Common myeloid progenitor, CD34-positive (primary cell): Measurements from ENCODE around the gene ERGIC1.

Source experiments
- CTCF ChIA-PET: fragments of 350-600 bp; sonication (Branson Sonifier 250); formaldehyde crosslinking; loops from one replicate; lab custom pipeline; 2021; ENCODE audit warnings: antibody characterized with exemption; lab: Charles Lee
- POLR2A ChIA-PET: fragments of 350-600 bp; sonication (Branson Sonifier 250); formaldehyde crosslinking; loops from one replicate; lab custom pipeline; 2021; ENCODE audit warnings: antibody characterized with exemption; lab: Charles Lee
- DNase-seq, 3 donors: peaks; one replicate each; pipeline versions ENCODE4 v3.0.0 to v3.0.0-alpha.2; 2013
- H3K27ac ChIP-seq, 2 experiments: 1 replicate in 1 of 2; 2 replicates in 1 of 2; pipeline ENCODE4 v1.7.0; 2013; ENCODE audit warnings: inconsistent platforms in 2 of 2, low read length in 2 of 2, mild to moderate bottlenecking in 2 of 2, low read depth in 1 of 2, moderate library complexity in 1 of 2; ENCODE audit not compliant: severe bottlenecking in 2 of 2, insufficient read depth in 1 of 2, poor library complexity in 1 of 2
- H3K27me3 ChIP-seq, 5 experiments: replicated peaks in 2 of 5; 1 replicate in 3 of 5; 2 replicates in 2 of 5; pipeline versions ENCODE4 v1.6.1 to v1.7.0; 2013; ENCODE audit warnings: low read length in 4 of 5, mild to moderate bottlenecking in 2 of 5, moderate library complexity in 2 of 5, inconsistent platforms in 1 of 5; ENCODE audit not compliant: insufficient read depth in 5 of 5, control insufficient read depth in 4 of 5
- H3K36me3 ChIP-seq, 4 experiments: 1 replicate in 2 of 4; 2 replicates in 2 of 4; pipeline versions ENCODE4 v1.6.1 to v1.7.0; 2013; ENCODE audit warnings: low read length in 3 of 4, control low read depth in 1 of 4, mild to moderate bottlenecking in 1 of 4; ENCODE audit not compliant: control insufficient read depth in 4 of 4, insufficient read depth in 4 of 4
- H3K4me1 ChIP-seq, 4 experiments: 1 replicate in 3 of 4; 2 replicates in 1 of 4; pipeline versions ENCODE4 v1.6.1 to v1.7.1; 2013; ENCODE audit warnings: low read length in 3 of 4, mild to moderate bottlenecking in 3 of 4, control low read depth in 1 of 4, inconsistent platforms in 1 of 4, moderate library complexity in 1 of 4; ENCODE audit not compliant: control insufficient read depth in 4 of 4, insufficient read depth in 4 of 4; ENCODE audit errors: control extremely low read depth in 1 of 4
- H3K4me3 ChIP-seq, 7 experiments: 1 replicate in 4 of 7; 2 replicates in 3 of 7; pipeline versions ENCODE4 v1.5.1 to v1.7.0; 2013; ENCODE audit warnings: mild to moderate bottlenecking in 7 of 7, low read length in 6 of 7, moderate library complexity in 6 of 7, inconsistent platforms in 2 of 7, low read depth in 2 of 7, control low read depth in 1 of 7; ENCODE audit not compliant: insufficient read depth in 4 of 7, control insufficient read depth in 1 of 7; ENCODE audit errors: extremely low read depth in 1 of 7
- H3K9me3 ChIP-seq, 5 experiments: 1 replicate in 4 of 5; 2 replicates in 1 of 5; pipeline versions ENCODE4 v1.6.1 to v1.7.1; 2013; ENCODE audit warnings: low read length in 4 of 5, mild to moderate bottlenecking in 2 of 5, inconsistent platforms in 1 of 5, low read depth in 1 of 5, moderate library complexity in 1 of 5; ENCODE audit not compliant: control insufficient read depth in 4 of 5, insufficient read depth in 2 of 5; ENCODE audit errors: control extremely low read depth in 1 of 5
- WGBS: methylation state at CpG from one replicate; pipeline ENCODE4 v1.1.5; 2013; ENCODE audit not compliant: insufficient coverage; 5-methylcytosine and 5-hydroxymethylcytosine counted together

Gene ERGIC1

GRCh38 chr5:172956228-172956627 lies 122.2 kb downstream of the ERGIC1 start:
- Histone ChIP-seq H3K27ac (no peak overlapping the region), H3K36me3 (peaks cover 5 to 9% (median 8%) of the 10 kb centered on the region in 4 experiments), H3K9me3 (no peaks in the 10 kb centered on the region), H3K27me3 (no peaks in the 10 kb centered on the region), H3K4me1 (peaks cover 3 to 31% (median 23%) of the 10 kb centered on the region in 4 experiments), H3K4me3 (no peak overlapping the region)
- POLR2A ChIA-PET: no interaction called here
- 90% methylated on average over 1 of the region's 3 CpGs for WGBS
- CTCF ChIA-PET: interaction anchor here (1.5 kb wide), 1 partner anchor 16 kb away, joined by 3 read pairs; no protein-coding TSS in a partner anchor
- DNase-seq: no peak

- peak in 2 of 3 donors; percentile 62 to 70 for DNase-seq
- CTCF ChIA-PET: no interaction called here
- 13% methylated on average over 3 of the region's 4 CpGs for WGBS
- Histone ChIP-seq H3K36me3 (peaks cover 1 to 7% (median 6%) of the 10 kb centered on the region in 4 experiments), H3K4me1 (peaks cover 3 to 31% (median 23%) of the 10 kb centered on the region in 4 experiments), H3K27ac (no peak overlapping the region), H3K9me3 (no peaks in the 10 kb centered on the region), H3K4me3 (no peak overlapping the region), H3K27me3 (no peaks in the 10 kb centered on the region)
- POLR2A ChIA-PET: interaction anchor here (0.6 kb wide), 1 partner anchor 167 kb away, joined by 3 read pairs; no protein-coding TSS in a partner anchor
Measured at GRCh38 chr5:172956936-172957335, 122.9 kb downstream of the ERGIC1 start.

GRCh38 chr5:172957458-172957857 lies 123.4 kb downstream of the ERGIC1 start:
- no peaks in the 10 kb centered on the region for H3K9me3 ChIP-seq
- H3K4me1 ChIP-seq: peaks cover 3 to 31% (median 23%) of the 10 kb centered on the region in 4 experiments
- ChIA-PET CTCF (interaction anchor here (0.5 kb wide), 1 partner anchor 550 kb away, joined by 3 read pairs; no protein-coding TSS in a partner anchor), POLR2A (interaction anchor here (0.6 kb wide), 1 partner anchor 167 kb away, joined by 3 read pairs; no protein-coding TSS in a partner anchor)
- H3K27ac ChIP-seq: no peak overlapping the region
- DNase-seq: no peak
- no peak overlapping the region for H3K4me3 ChIP-seq
- peaks cover 0 to 5% (median 4%) of the 10 kb centered on the region in 4 experiments for H3K36me3 ChIP-seq
- 74% methylated on average over 5 of the region's 5 CpGs for WGBS
- no peaks in the 10 kb centered on the region for H3K27me3 ChIP-seq

- peaks cover 3 to 31% (median 23%) of the 10 kb centered on the region in 4 experiments for H3K4me1 ChIP-seq
- peak overlapping the region in 1 of 2 experiments; percentile 92 for H3K27ac ChIP-seq
- WGBS: 6% methylated on average over 34 of the region's 54 CpGs
- POLR2A ChIA-PET: no interaction called here
- H3K4me3 ChIP-seq: peak overlapping the region; percentile 56 to 99 (median 94)
- no peaks in the 10 kb centered on the region for H3K27me3 ChIP-seq
- peak; percentile 57 to 69 (median 68) for DNase-seq
- CTCF ChIA-PET: interaction anchor here (1.1 to 4.3 kb wide), 6 partner anchors 12 to 253 kb away, joined by 3 to 35 read pairs (median 4); partner anchors contain the start of gene ATP6V0E1
- peaks cover 0 to 7% (median 6%) of the 10 kb centered on the region in 4 experiments for H3K36me3 ChIP-seq
- no peaks in the 10 kb centered on the region for H3K9me3 ChIP-seq
Measured at GRCh38 chr5:172958331-172959046, 124.4 kb downstream of the ERGIC1 start.

GRCh38 chr5:172959824-172960799 lies 126.1 kb downstream of the ERGIC1 start:
- WGBS: 11% methylated on average over 22 of the region's 28 CpGs
- Histone ChIP-seq H3K27me3 (no peaks in the 10 kb centered on the region), H3K36me3 (peaks cover 0 to 11% (median 8%) of the 10 kb centered on the region in 4 experiments), H3K9me3 (no peaks in the 10 kb centered on the region), H3K27ac (peak overlapping the region; percentile 71 to 92), H3K4me3 (peak overlapping the region; percentile 68 to 99 (median 94)), H3K4me1 (peaks cover 3 to 31% (median 23%) of the 10 kb centered on the region in 4 experiments)
- DNase-seq: peak in 1 of 3 donors; percentile 35
- POLR2A ChIA-PET: interaction anchor here (0.6 to 0.9 kb wide), 2 partner anchors 75 to 89 kb away, joined by 3 read pairs; no protein-coding TSS in a partner anchor
- CTCF ChIA-PET: interaction anchor here (0.8 to 4.3 kb wide), 9 partner anchors 11 to 255 kb away, joined by 3 to 35 read pairs (median 4); partner anchors contain the start of gene BNIP1

- Histone ChIP-seq H3K4me3 (no peak overlapping the region), H3K4me1 (no peaks in the 10 kb centered on the region), H3K36me3 (peaks cover 0 to 25% (median 12%) of the 10 kb centered on the region in 4 experiments), H3K27me3 (no peaks in the 10 kb centered on the region), H3K27ac (no peak overlapping the region), H3K9me3 (no peaks in the 10 kb centered on the region)
- CTCF ChIA-PET: interaction anchor here (6.3 kb wide), 1 partner anchor 10 kb away, joined by 35 read pairs; the partner anchor contains the start of gene RPL26L1
- POLR2A ChIA-PET: no interaction called here
- no peak for DNase-seq
- WGBS: 100% methylated on average over 2 of the region's 2 CpGs
Measured at GRCh38 chr5:172969921-172970320, 135.9 kb downstream of the ERGIC1 start.
